NCI-H2107 treated with DMSO at 0.1 percent for 48 hours (cell line): Measurements from ENCODE around the gene SMC1B.
"Not testable (repeated sequence)": the region's sequence is repeated elsewhere in the genome, so short reads cannot be mapped to it uniquely, and the experiment has no call there.

Experiments used
- DNase-seq: peaks from one replicate; lab custom pipeline; 2025; ENCODE audit not compliant: unreplicated experiment; lab: John Stamatoyannopoulos, UW

Gene SMC1B

GRCh38 chr22:45351956-45352355 is 61.4 kb downstream of the SMC1B start:
- no peak for DNase-seq

DNA sequence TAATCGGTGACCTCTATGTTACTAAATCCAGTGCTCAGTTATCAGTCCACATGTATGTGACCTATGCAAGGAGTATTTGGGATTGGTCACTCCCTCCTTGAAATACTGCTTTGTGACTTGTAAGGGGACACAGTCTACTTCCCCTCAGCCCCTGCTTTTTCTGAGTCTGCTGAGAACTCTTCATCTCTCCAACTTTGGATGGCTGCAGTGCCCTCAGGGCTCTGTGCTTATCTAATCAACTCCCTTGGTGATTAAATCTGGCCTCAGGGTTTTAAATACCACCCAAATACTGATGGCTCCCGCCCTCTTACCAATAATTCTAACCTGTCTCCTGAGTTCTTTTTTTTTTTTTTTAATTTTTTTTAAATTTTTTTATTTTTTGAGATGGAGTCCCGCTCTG is 63.5 kb downstream of the SMC1B start:
- DNase-seq: no peak

DNA sequence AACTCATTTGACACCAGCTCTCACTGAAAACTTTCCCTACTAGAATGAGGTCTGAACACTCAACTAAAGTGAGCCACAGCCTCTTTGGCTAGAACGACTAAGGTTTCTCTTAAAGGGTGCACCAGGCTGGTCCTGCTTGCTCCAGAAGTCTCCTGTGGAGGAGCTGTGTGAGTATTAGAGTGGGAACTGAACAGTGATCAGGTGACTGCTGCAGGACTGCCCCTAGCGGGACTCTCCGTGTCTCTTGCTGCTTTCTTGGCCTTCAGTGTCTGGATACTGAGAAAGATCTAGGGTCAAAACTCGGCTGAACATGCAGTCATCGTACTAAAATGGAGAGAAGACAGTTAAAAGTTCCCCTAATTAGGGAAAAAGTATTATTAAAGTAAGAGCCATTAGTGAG is 69.1 kb downstream of the SMC1B start:
- no peak for DNase-seq

GRCh38 chr22:45343143-45343542 is 70.3 kb downstream of the SMC1B start:
- DNase-seq: no peak

DNA sequence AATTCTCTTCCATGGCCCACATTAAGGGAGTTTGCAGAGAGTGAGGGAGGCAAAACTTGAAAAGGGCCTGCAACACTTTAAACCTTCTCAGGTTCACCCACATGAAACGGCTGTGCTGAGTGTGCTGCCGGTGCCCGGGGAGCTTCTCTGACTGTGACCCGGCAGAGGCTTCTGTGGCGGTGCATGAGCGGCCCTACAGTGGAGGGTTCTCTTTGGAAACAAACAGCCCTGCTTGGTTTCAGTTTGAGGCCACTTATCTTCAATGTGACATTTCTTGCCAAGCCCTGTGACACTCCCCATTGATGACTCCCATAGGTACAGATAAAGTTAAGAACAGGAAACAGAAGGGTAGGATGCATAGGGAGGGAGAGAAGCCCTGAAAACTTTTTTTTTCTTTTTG is 71.9 kb downstream of the SMC1B start:
- no peak for DNase-seq

GRCh38 chr22:45340323-45340722 is 73.1 kb downstream of the SMC1B start:
- DNase-seq: no peak

- DNase-seq: no peak
These were observed 74.6 kb downstream of the SMC1B start for GRCh38 chr22:45338795-45339194.

DNA sequence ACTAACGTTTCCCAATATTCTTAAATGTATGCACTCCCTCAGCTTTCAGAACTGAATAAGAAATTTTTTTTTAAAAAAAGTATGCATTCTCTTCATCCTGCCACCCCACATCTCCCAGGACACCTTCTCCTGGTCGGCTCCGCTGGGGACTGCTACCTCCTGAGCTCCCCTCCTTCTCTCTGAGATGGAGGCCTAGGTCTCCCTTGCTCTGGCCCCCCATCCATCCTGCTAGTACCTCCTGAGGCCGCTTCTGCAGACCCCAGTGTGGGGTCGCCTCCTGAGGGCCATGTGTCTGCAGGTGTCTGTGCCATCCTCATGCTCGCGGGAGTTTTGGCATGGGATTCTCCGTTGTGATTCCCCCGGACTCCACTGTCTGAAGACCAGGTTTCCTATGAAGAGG is 75.9 kb downstream of the SMC1B start:
- DNase-seq: no peak

GRCh38 chr22:45336971-45337431 is 76.4 kb downstream of the SMC1B start:
- DNase-seq: no peak

- DNase-seq: no peak
These were observed 77.4 kb downstream of the SMC1B start for GRCh38 chr22:45335854-45336522.

DNA sequence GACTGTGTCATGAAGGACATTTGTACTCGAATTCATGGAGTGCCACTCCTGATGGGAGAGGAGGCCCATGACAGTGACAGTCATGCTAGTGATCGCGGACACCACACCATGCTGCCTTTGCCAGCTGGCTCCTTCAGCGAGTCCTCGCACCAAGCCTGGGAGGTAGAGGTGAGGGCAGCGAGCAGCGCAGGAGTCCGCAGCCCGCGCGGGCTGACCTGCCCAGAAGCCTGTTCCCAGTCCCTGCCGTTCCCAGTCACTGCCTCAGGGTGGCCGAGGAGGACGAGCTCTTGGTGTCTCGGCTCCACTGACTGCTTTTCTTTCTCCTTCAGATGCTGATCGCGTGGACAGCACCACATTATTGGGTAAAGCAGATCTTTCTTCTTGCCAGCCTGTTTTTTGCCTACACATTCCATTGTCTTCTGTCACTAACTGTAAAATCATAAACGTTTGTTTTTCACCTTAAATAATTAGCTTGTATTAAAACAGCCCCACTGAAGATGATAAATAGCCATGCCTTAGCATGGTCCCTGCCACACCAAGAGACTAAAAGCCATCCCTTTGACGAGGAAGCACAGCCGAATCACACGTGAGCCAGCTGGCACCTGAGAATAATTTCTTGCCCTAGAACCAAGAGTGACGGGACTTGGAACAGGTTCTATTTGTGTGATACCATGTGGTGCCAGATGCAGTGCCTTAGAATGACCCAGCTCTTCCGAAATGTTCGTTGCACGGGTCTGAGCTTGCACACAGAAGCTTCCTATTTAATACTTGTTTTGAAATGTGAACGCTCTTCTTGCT is 78.2 kb downstream of the SMC1B start:
- DNase-seq: no peak

DNA sequence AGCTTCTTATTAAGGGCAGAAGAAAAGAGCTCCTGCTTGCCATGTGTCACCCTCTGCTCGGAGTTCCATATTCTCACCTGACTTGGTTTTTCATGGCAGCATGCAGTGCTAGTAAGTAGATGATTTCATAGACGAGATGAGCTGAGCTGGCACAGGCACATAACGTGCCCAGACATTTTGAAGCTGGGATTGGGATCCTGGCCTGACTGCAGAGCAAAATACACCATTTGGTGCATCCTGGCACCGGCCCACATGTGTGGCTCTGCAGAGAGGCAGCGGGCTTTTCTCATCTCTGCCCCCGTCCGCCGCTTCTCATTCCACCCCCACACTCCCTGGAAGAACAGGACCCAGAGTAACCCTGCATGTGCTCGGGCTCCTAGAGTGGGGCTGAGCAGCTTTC is 78.9 kb downstream of the SMC1B start:
- DNase-seq: no peak

GRCh38 chr22:45334068-45334467 is 79.3 kb downstream of the SMC1B start:
- no peak for DNase-seq

DNA sequence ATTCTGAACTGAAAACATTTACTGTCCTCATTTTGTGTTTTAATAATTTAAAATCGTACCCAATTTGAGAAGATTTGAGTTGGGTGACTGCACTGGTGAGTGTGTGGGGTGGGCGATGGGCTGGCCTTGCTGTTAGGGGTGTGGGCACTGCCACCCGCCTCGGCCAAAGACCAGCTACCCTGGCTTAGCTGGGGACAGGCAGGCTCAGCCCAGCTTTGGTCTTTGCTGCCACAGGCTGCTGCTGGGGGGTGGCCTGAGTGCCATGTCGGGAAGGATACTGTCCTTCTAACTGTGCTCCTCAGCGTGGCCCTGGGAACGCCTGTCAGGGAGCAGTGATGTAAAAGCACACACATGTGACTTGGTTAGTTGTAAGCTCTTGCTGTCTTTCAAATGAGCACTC is 81.4 kb downstream of the SMC1B start:
- DNase-seq: no peak

DNA sequence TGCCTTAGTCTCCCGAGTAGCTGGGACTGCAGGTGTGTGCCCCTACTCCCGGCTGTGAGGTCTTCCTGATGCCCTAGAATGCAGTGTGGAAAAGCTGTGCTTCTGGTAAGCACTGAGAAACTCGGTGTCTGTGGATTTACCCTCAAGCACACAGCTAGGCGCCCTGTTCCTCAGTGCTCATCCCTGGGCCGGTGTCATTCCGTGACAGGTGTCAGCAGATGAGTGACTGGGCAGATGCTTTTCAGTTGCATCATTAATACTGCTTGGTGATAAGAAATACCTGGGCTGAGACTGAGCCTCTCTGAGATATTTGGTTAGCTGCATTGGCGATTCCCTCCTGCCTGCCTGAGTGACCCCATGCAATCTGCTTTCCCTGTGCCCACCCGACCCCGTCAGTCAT is 81.9 kb downstream of the SMC1B start:
- DNase-seq: no peak

- DNase-seq: no peak
These were observed 82.9 kb downstream of the SMC1B start for GRCh38 chr22:45330548-45330947.

DNA sequence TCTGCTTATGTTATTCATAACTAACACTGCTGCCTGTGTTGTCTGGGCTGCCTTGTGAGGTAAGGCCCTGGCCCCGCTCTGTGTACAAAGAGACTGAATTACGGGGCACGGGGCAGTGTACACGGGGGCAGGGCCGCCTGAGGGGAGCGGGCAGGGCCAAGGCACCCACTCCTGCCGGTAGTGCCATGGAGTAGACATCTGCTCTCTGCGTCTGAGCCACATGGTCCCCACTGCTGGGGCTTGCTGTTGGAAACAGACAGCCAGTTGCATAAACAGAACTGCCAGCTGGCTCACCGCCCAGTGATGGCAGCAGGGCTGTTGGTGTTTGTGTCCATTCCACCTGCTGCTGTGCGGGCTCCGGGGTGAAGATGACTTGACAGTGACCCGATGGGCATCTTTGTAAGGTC is 83.9 kb downstream of the SMC1B start:
- no peak for DNase-seq

- DNase-seq: no peak
These were observed 84.4 kb downstream of the SMC1B start for GRCh38 chr22:45328822-45329529.

DNA sequence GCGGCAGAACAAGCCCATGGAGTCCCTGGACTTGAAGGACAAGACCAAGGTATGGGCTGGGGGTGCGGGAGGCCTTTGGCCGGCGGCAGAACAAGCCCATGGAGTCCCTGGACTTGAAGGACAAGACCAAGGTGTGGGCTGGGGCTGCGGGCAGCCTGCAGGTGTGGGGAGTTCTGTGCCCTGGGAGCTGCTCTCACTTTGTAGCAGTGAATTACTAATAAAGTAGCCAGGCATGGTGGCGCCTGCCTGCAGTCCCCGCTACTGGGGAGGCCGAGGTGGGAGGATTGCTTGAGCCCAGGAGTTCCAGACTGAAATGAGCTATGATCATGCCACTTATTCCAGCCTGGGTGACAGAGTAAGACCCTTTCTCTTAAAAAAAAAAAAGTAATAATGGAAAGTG is 85.1 kb downstream of the SMC1B start:
- DNase-seq: not testable (repeated sequence)

DNA sequence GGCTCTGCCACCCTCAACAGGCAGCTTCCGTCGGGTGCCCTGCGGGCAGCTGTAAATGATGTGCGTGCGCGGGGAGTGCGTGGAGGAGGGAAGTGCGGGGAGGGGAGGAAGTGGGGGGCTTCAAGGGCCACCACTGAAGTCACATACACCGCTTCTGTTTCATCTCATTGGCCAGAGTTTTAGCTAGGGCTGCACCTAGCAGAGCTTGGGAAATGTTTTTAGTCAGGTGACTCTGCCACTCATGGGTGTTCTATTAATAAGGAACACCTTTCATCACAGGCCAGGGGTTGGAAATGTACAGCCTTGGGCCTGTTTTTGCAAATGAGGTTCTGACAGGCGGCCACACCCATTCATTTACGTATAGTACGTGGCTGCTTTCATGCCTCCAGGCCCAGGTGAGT is 89.1 kb downstream of the SMC1B start:
- no peak for DNase-seq

GRCh38 chr22:45323695-45324094 is 89.7 kb downstream of the SMC1B start:
- DNase-seq: no peak
